IMR-90 (cell line): Measurements from ENCODE around the gene ELL2. TPM values are rescaled to one million over a fixed set of nuclear protein-coding genes. Genes with fewer than 3 reads are reported as not detected.

Source experiments
- ATAC-seq: fragments of 200-7000 bp; cut with Tn5 transposase; 2 replicates; pipeline ENCODE4 v1.9.1; 2020; ENCODE audit warnings: low read depth, mild to moderate bottlenecking, moderate library complexity
- BruUV-seq: library from RNA; stranded (reverse); fragments of 400-500 nt; replicated peaks from 2 replicates; lab custom pipeline; 2021; lab: Mats Ljungman, UMichigan
- CTCF ChIA-PET: fragments of 300-600 bp; formaldehyde crosslinking; extraction: SDS; loops from one replicate; lab custom pipeline; 2021; ENCODE audit warnings: antibody characterized with exemption; lab: Yijun Ruan, JAX
- POLR2A ChIA-PET: fragments of 300-600 bp; sonication (Branson Sonifier 250); formaldehyde crosslinking; loops from one replicate; lab custom pipeline; 2022; ENCODE audit warnings: antibody characterized with exemption; ENCODE audit not compliant: unreplicated experiment; lab: Charles Lee
- DNase-seq: peaks from one replicate; pipeline ENCODE4 v3.0.0; 2013
- H2AFZ ChIP-seq: replicated peaks from 2 replicates; pipeline ENCODE3; 2013; ENCODE audit warnings: low read length, mild to moderate bottlenecking; ENCODE audit not compliant: poor library complexity
- H2AK5ac ChIP-seq: 2 replicates; pipeline ENCODE4 v1.6.1; 2013; ENCODE audit warnings: low read depth, low read length, inconsistent platforms
- H2AK9ac ChIP-seq: replicated peaks from 2 replicates; pipeline ENCODE3; 2013; ENCODE audit warnings: mild to moderate bottlenecking, low read depth, low read length, moderate library complexity; ENCODE audit not compliant: poor library complexity
- H2BK120ac ChIP-seq: 2 replicates; pipeline ENCODE4 v1.6.1; 2013; ENCODE audit warnings: low read depth, low read length, inconsistent platforms
- H2BK15ac ChIP-seq: 3 replicates; pipeline ENCODE4 v1.6.1; 2013; ENCODE audit warnings: low read depth, low read length, inconsistent platforms
- H2BK20ac ChIP-seq: 2 replicates; pipeline ENCODE4 v1.6.1; 2013; ENCODE audit warnings: low read depth, mild to moderate bottlenecking, inconsistent platforms, low read length, moderate library complexity
- H2BK5ac ChIP-seq: 2 replicates; pipeline ENCODE4 v1.6.1; 2013; ENCODE audit warnings: mild to moderate bottlenecking, low read depth, low read length, inconsistent platforms; ENCODE audit not compliant: poor library complexity, severe bottlenecking
- H3K14ac ChIP-seq: replicated peaks from 2 replicates; pipeline ENCODE4 v1.6.1; 2013; ENCODE audit warnings: low read depth, low read length, inconsistent platforms
- H3K18ac ChIP-seq: 2 replicates; pipeline ENCODE4 v1.6.1; 2013; ENCODE audit warnings: low read depth, low read length, control low read depth
- H3K23ac ChIP-seq: 2 replicates; pipeline ENCODE4 v1.6.1; 2013; ENCODE audit warnings: low read depth, low read length, inconsistent platforms
- H3K27ac ChIP-seq: 2 replicates; pipeline ENCODE4 v1.5.1; 2013; ENCODE audit warnings: mild to moderate bottlenecking, control low read depth, low read length; ENCODE audit not compliant: insufficient read depth
- H3K27me3 ChIP-seq: 2 replicates; pipeline ENCODE4 v1.6.1; 2013; ENCODE audit warnings: low read length; ENCODE audit not compliant: control insufficient read depth, insufficient read depth
- H3K36me3 ChIP-seq: 2 replicates; pipeline ENCODE4 v1.6.1; 2013; ENCODE audit warnings: low read length, mixed read lengths; ENCODE audit not compliant: control insufficient read depth, insufficient read depth
- H3K4ac ChIP-seq: 2 replicates; pipeline ENCODE4 v1.6.1; 2013; ENCODE audit warnings: low read depth, low read length, inconsistent platforms
- H3K4me1 ChIP-seq: 2 replicates; pipeline ENCODE4 v1.6.1; 2013; ENCODE audit warnings: low read length, mixed read lengths; ENCODE audit not compliant: control insufficient read depth, insufficient read depth
- H3K4me2 ChIP-seq: 2 replicates; pipeline ENCODE4 v1.6.1; 2013; ENCODE audit warnings: low read depth, mild to moderate bottlenecking, control low read depth, low read length, moderate library complexity
- H3K4me3 ChIP-seq: 2 replicates; pipeline ENCODE4 v1.5.1; 2013; ENCODE audit warnings: low read depth, mild to moderate bottlenecking, control low read depth, low read length, moderate library complexity; ENCODE audit not compliant: insufficient read depth
- H3K56ac ChIP-seq: 2 replicates; pipeline ENCODE4 v1.6.1; 2013; ENCODE audit warnings: low read length, inconsistent platforms; ENCODE audit not compliant: insufficient read depth; ENCODE audit errors: extremely low read depth
- H3K79me1 ChIP-seq, 2 experiments: 2 replicates each; pipeline ENCODE4 v1.6.1; 2013; ENCODE audit warnings: low read length in 2 of 2, inconsistent platforms in 1 of 2, low read depth in 1 of 2
- H3K9ac ChIP-seq: 2 replicates; pipeline ENCODE4 v1.6.1; 2013; ENCODE audit warnings: low read depth, low read length, control low read depth
- H3K9me1 ChIP-seq: 2 replicates; pipeline ENCODE4 v1.6.1; 2013; ENCODE audit warnings: low read length, inconsistent platforms; ENCODE audit not compliant: insufficient read depth
- H3K9me3 ChIP-seq: 2 replicates; pipeline ENCODE4 v1.6.1; 2013; ENCODE audit warnings: low read length; ENCODE audit not compliant: control insufficient read depth, insufficient read depth
- H4K20me1 ChIP-seq: 2 replicates; pipeline ENCODE4 v1.6.1; 2013; ENCODE audit warnings: low read length, inconsistent platforms; ENCODE audit not compliant: insufficient read depth
- H4K5ac ChIP-seq: 2 replicates; pipeline ENCODE4 v1.6.1; 2013; ENCODE audit warnings: mild to moderate bottlenecking, low read depth, low read length, control low read depth
- H4K8ac ChIP-seq, 2 experiments: 2 replicates each; pipeline ENCODE4 v1.6.1; 2013; ENCODE audit warnings: low read depth in 2 of 2, low read length in 2 of 2, control low read depth in 1 of 2, inconsistent platforms in 1 of 2
- H4K91ac ChIP-seq: 2 replicates; pipeline ENCODE4 v1.6.1; 2013; ENCODE audit warnings: low read depth, low read length, inconsistent platforms; ENCODE audit not compliant: insufficient read depth
- BHLHE40 ChIP-seq: fragments of 150-350 bp; IDR thresholded peaks from 2 replicates; pipeline ENCODE4 v1.6.1; 2016; ENCODE audit warnings: mild to moderate bottlenecking, low read depth, low read length
- CEBPB ChIP-seq: IDR thresholded peaks from 2 replicates; pipeline ENCODE4 v1.6.1; 2012; ENCODE audit warnings: low read depth, low read length, improper control_type of control experiment
- ELK1 ChIP-seq: fragments of 150-350 bp; IDR thresholded peaks from 2 replicates; pipeline ENCODE4 v1.6.1; 2016; ENCODE audit warnings: low read depth, mild to moderate bottlenecking, low read length, moderate library complexity, borderline replicate concordance
- MXI1 ChIP-seq: IDR thresholded peaks from 2 replicates; pipeline ENCODE4 v1.6.1; 2012; ENCODE audit warnings: low read depth, mild to moderate bottlenecking, low read length, moderate library complexity, borderline replicate concordance
- RCOR1 ChIP-seq: IDR thresholded peaks from 2 replicates; pipeline ENCODE4 v1.6.1; 2012; ENCODE audit warnings: mild to moderate bottlenecking, low read length, improper control_type of control experiment; ENCODE audit not compliant: insufficient replicate concordance
- dilution Hi-C: fragments of 300-500 bp; cut with HindIII; formaldehyde crosslinking; loops from one replicate; pipeline ENCODE4 v1.14.3; 2018; ENCODE audit warnings: low sequenced_read_pairs; ENCODE audit not compliant: unreplicated experiment
- in situ Hi-C: fragments of 300-500 bp; cut with MboI; formaldehyde crosslinking; loops from 3 replicates; pipeline ENCODE4 v1.14.3; 2019; ENCODE audit warnings: low sequenced_read_pairs, inconsistent platforms, mixed read lengths
- intact Hi-C: fragments of 100-400 bp; cut with micrococcal nuclease; formaldehyde crosslinking; loops from 2 replicates; pipeline ENCODE4 v1.10.0; 2022
- polyA plus RNA-seq, 3 experiments: library from polyadenylated mRNA; depleted of rRNA; stranded (reverse); fragments of >200 nt; gene quantifications; 2 replicates each; pipeline ENCODE4 v1.2.3, GENCODE V29; 2012; ENCODE audit warnings: low replicate concordance in 1 of 3
- total RNA-seq: library from RNA; depleted of rRNA; stranded (reverse); fragments of >200 nt; gene quantifications from 2 replicates; pipeline ENCODE4 v1.2.3, GENCODE V29; 2012
- TF ChIP-seq, protein P1 (sequence below): conservative IDR thresholded peaks from 2 replicates; pipeline ENCODE4 v1.5.1; 2012; ENCODE audit warnings: mild to moderate bottlenecking, low read depth, low read length, improper control_type of control experiment

Gene ELL2
- total and polyA plus RNA-seq, 2 of the 4 experiments (the other 2 are of a cell fraction) = 61.4 to 92.5 TPM

GRCh38 chr5:96004087-96004486 is 42.4 kb upstream of the ELL2 start:
- intact Hi-C loops (no loop called here), dilution Hi-C loops (no loop called here)
- H3K9ac ChIP-seq = no peak overlapping the region

More at GRCh38 chr5:96004087-96004486, 42.4 kb upstream of the ELL2 start:
- POLR2A ChIA-PET = no interaction called here
- H4K20me1 ChIP-seq = no peaks in the 10 kb centered on the region
- H3K14ac ChIP-seq = no peak overlapping the region; the same call in 1 of the 2 replicates
- H2AK5ac ChIP-seq = no peak overlapping the region
- H2AK9ac ChIP-seq = no peak overlapping the region
- H3K79me1 ChIP-seq = no peaks in the 10 kb centered on the region
- no TSS peak for BruUV-seq
- no peak overlapping the region; the same call in 1 of the 2 replicates for H3K18ac ChIP-seq
- H3K56ac ChIP-seq = no peak overlapping the region
- H2BK15ac ChIP-seq = no peak overlapping the region
- in situ Hi-C loops = no loop called here
- ATAC-seq = no peak
- no peak overlapping the region for H4K5ac ChIP-seq
- no peak overlapping the region for H2BK5ac ChIP-seq
- H3K9me3 ChIP-seq = no peaks in the 10 kb centered on the region
- CTCF ChIA-PET = no interaction called here
- TF ChIP-seq CEBPB (no peak), ELK1 (no peak), RCOR1 (no peak), BHLHE40 (no peak), MXI1 (no peak)
- TF ChIP-seq, protein P1, sequence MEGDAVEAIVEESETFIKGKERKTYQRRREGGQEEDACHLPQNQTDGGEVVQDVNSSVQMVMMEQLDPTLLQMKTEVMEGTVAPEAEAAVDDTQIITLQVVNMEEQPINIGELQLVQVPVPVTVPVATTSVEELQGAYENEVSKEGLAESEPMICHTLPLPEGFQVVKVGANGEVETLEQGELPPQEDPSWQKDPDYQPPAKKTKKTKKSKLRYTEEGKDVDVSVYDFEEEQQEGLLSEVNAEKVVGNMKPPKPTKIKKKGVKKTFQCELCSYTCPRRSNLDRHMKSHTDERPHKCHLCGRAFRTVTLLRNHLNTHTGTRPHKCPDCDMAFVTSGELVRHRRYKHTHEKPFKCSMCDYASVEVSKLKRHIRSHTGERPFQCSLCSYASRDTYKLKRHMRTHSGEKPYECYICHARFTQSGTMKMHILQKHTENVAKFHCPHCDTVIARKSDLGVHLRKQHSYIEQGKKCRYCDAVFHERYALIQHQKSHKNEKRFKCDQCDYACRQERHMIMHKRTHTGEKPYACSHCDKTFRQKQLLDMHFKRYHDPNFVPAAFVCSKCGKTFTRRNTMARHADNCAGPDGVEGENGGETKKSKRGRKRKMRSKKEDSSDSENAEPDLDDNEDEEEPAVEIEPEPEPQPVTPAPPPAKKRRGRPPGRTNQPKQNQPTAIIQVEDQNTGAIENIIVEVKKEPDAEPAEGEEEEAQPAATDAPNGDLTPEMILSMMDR = no peak
- H4K91ac ChIP-seq = no peak overlapping the region
- H3K9me1 ChIP-seq = no peaks in the 10 kb centered on the region
- H3K4me1 ChIP-seq = no peaks in the 10 kb centered on the region
- no peak overlapping the region for H3K4me2 ChIP-seq
- no peak overlapping the region for H2BK120ac ChIP-seq
- H4K8ac ChIP-seq = no peak overlapping the region
- no peak overlapping the region for H2BK20ac ChIP-seq
- no peaks in the 10 kb centered on the region for H3K27me3 ChIP-seq
- no peaks in the 10 kb centered on the region for H3K36me3 ChIP-seq
- no peak overlapping the region for H3K23ac ChIP-seq
- no peak overlapping the region for H3K4ac ChIP-seq
- DNase-seq = no peak
- no peak overlapping the region for H3K27ac ChIP-seq
- no peak overlapping the region for H3K4me3 ChIP-seq
- no peak overlapping the region for H2AFZ ChIP-seq
